NB4 (cell line): ENCODE measurements around the gene MUTYH.

ENCODE experiments used
- MYC ChIP-seq: IDR thresholded peaks from 2 replicates; pipeline ENCODE4 v1.6.1; 2011; ENCODE audit warnings: low read depth, low read length
- POLR2A ChIP-seq: IDR thresholded peaks from 2 replicates; pipeline ENCODE4 v1.6.1; 2011; ENCODE audit warnings: mild to moderate bottlenecking; ENCODE audit not compliant: insufficient read length; ENCODE audit errors: extremely low read depth
- TF ChIP-seq, protein P1 (sequence below): IDR thresholded peaks from one replicate; pipeline ENCODE4 v1.5.1; 2012; ENCODE audit warnings: low read depth, low read length

DNA sequence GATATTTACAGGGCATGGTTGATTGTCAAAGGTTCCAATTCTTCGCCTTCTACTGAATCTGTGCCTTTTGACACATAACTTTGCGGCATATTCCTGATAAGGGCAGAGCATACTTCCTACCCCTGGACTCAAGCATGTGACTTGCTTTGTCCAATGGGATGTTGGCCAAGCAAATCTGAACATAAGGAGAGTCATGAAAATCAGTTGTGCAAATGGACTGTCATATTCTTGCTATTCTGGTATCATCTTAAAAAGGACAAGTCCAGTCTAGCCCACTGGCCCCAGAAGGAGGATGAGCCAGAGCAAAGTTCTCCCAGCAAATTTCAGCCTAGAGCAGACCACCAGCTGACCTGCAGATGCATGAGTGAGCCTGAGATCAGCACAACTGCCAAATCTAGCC is 41.0 kb upstream of the MUTYH start:
- TF ChIP-seq POLR2A = no peak
- TF ChIP-seq, protein P1, sequence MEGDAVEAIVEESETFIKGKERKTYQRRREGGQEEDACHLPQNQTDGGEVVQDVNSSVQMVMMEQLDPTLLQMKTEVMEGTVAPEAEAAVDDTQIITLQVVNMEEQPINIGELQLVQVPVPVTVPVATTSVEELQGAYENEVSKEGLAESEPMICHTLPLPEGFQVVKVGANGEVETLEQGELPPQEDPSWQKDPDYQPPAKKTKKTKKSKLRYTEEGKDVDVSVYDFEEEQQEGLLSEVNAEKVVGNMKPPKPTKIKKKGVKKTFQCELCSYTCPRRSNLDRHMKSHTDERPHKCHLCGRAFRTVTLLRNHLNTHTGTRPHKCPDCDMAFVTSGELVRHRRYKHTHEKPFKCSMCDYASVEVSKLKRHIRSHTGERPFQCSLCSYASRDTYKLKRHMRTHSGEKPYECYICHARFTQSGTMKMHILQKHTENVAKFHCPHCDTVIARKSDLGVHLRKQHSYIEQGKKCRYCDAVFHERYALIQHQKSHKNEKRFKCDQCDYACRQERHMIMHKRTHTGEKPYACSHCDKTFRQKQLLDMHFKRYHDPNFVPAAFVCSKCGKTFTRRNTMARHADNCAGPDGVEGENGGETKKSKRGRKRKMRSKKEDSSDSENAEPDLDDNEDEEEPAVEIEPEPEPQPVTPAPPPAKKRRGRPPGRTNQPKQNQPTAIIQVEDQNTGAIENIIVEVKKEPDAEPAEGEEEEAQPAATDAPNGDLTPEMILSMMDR = no peak
- TF ChIP-seq MYC = no peak
